GM19023 (cell line): ENCODE results near the gene TOLLIP.
"Not testable (repeated sequence)": the region's sequence is repeated elsewhere in the genome, so short reads cannot be mapped to it uniquely, and the experiment has no call there.

Experiments used
- ATAC-seq: cut with Tn5 transposase; IDR thresholded peaks from one replicate; pipeline ENCODE4 v1.9.1; 2021; ENCODE audit warnings: mild to moderate bottlenecking, moderate library complexity; ENCODE audit not compliant: unreplicated experiment

The TOLLIP gene

DNA sequence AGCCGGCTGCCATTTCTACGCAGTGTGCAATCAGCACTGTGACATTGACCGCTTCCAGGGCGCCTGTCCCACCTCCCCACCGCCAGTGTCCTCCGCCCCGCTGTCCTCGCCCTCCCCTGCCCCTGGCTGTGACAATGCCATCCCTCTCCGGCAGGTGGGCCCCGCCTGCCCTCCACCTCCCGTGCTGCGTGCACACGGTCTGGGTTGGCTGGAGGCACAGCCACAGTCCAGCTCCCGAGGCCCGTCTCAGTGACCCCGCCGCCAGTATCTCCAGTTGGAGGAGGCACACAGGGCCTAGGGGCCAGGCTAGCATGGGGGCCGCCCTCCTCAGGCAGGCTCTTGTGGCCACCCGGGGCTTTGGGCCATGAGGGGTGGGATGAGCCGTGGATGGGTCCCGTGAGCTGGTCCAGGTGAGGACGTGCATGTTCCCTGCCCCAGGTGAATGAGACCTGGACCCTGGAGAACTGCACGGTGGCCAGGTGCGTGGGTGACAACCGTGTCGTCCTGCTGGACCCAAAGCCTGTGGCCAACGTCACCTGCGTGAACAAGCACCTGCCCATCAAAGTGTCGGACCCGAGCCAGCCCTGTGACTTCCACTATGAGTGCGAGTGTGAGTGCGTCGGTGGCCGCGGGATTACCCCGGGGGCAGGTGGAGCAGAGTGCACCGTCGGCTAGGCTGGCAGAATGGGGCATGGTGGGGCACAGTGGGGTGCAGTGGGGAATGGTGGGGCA, 56.9 kb downstream of the TOLLIP start:
- ATAC-seq, result no peak

GRCh38 chr11:1251236-1251770, 58.1 kb downstream of the TOLLIP start:
- no peak for ATAC-seq

DNA sequence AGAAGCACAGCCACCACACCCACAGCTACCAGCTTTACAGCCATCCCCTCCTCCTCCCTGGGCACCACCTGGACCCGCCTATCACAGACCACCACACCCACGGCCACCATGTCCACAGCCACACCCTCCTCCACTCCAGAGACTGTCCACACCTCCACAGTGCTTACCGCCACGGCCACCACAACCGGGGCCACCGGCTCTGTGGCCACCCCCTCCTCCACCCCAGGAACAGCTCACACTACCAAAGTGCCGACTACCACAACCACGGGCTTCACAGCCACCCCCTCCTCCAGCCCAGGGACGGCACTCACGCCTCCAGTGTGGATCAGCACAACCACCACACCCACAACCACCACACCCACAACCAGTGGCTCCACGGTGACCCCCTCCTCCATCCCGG, 59.0 kb downstream of the TOLLIP start:
- not testable (repeated sequence) for ATAC-seq

DNA sequence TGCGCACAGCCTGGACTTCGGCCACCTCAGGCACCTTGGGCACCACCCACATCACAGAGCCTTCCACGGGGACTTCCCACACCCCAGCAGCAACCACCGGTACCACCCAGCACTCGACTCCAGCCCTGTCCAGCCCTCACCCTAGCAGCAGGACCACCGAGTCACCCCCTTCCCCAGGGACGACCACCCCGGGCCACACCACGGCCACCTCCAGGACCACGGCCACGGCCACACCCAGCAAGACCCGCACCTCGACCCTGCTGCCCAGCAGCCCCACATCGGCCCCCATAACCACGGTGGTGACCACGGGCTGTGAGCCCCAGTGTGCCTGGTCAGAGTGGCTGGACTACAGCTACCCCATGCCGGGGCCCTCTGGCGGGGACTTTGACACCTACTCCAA, 60.5 kb downstream of the TOLLIP start:
- ATAC-seq, result not testable (repeated sequence)

DNA sequence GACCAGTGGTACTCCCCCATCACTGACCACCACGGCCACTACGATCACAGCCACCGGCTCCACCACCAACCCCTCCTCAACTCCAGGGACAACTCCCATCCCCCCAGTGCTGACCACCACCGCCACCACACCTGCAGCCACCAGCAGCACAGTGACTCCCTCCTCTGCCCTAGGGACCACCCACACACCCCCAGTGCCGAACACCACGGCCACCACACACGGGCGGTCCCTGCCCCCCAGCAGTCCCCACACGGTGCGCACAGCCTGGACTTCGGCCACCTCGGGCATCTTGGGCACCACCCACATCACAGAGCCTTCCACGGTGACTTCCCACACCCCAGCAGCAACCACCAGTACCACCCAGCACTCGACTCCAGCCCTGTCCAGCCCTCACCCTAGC, 62.4 kb downstream of the TOLLIP start:
- ATAC-seq, result not testable (repeated sequence)

- ATAC-seq, result not testable (repeated sequence)
Observed at GRCh38 chr11:1246301-1246700, 63.1 kb downstream of the TOLLIP start.

GRCh38 chr11:1245717-1246116, 63.7 kb downstream of the TOLLIP start:
- ATAC-seq, result not testable (repeated sequence)

DNA sequence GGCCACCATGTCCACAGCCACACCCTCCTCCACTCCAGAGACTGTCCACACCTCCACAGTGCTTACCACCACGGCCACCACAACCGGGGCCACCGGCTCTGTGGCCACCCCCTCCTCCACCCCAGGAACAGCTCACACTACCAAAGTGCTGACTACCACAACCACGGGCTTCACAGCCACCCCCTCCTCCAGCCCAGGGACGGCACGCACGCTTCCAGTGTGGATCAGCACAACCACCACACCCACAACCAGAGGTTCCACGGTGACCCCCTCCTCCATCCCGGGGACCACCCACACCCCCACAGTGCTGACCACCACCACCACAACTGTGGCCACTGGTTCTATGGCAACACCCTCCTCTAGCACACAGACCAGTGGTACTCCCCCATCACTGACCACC, 64.9 kb downstream of the TOLLIP start:
- not testable (repeated sequence) for ATAC-seq

DNA sequence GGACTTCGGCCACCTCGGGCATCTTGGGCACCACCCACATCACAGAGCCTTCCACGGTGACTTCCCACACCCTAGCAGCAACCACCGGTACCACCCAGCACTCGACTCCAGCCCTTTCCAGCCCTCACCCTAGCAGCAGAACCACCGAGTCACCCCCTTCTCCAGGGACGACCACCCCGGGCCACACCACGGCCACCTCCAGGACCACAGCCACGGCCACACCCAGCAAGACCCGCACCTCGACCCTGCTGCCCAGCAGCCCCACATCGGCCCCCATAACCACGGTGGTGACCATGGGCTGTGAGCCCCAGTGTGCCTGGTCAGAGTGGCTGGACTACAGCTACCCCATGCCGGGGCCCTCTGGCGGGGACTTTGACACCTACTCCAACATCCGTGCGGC, 65.9 kb downstream of the TOLLIP start:
- not testable (repeated sequence) for ATAC-seq

DNA sequence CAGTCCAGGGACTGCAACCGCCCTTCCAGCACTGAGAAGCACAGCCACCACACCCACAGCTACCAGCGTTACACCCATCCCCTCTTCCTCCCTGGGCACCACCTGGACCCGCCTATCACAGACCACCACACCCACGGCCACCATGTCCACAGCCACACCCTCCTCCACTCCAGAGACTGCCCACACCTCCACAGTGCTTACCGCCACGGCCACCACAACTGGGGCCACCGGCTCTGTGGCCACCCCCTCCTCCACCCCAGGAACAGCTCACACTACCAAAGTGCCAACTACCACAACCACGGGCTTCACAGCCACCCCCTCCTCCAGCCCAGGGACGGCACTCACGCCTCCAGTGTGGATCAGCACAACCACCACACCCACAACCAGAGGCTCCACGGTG, 66.7 kb downstream of the TOLLIP start:
- ATAC-seq, result not testable (repeated sequence)

- no peak for ATAC-seq
Observed at GRCh38 chr11:1242289-1242688, 67.1 kb downstream of the TOLLIP start.

GRCh38 chr11:1241706-1242105, 67.7 kb downstream of the TOLLIP start:
- ATAC-seq, result no peak

- no peak for ATAC-seq
Observed at GRCh38 chr11:1240771-1241170, 68.7 kb downstream of the TOLLIP start.

DNA sequence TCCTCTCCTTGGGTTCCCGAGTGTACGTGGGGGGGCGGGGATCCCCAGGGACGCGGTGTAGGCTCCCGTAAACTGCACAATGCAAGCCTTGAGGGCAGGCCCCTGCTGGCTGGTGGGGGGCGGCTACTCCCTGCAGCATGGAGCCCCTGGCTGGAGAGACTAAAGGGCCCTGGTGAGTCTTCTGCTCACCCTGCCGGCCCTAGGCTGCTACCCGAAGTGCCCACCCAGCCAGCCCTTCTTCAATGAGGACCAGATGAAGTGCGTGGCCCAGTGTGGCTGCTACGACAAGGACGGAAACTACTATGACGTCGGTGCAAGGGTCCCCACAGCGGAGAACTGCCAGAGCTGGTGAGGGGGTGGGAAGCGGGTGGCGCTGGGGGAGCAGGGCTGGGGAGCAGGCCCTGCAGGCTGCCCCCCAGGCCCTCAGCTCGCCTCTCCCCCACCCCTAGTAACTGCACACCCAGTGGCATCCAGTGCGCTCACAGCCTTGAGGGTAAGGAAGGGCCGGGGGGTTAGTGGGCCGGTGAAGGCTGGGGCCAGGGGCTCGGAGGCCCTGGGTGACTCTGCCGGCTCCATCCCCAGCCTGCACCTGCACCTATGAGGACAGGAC, 69.7 kb downstream of the TOLLIP start:
- no peak for ATAC-seq

- no peak for ATAC-seq
Observed at GRCh38 chr11:1238767-1239595, 70.5 kb downstream of the TOLLIP start.

- ATAC-seq, result no peak
Observed at GRCh38 chr11:1237851-1238250, 71.6 kb downstream of the TOLLIP start.

DNA sequence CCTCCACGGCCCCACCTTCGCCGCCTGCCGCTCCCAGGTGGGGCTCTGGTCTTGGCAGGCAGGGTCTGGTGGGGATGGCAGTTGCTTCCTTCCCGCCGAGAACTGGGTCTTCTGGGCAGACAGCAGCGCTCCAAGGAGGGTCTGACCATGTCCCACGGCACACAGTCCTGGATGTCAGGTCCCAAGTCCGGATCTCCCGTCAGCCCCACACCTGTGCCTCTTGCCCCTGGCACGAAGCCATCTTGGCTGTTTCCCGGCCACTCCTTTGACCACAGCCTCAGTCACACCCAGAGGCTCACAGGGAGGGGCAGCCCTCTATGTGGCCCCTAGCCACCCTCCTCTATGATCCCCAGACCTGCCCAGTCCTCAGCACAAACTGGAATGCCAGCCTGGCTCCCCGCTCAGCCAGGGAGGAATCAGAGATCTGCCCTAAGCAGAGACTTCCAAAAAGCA, 72.3 kb downstream of the TOLLIP start:
- ATAC-seq, result no peak

- ATAC-seq, result no peak
Observed at GRCh38 chr11:1236316-1237127, 72.9 kb downstream of the TOLLIP start.

DNA sequence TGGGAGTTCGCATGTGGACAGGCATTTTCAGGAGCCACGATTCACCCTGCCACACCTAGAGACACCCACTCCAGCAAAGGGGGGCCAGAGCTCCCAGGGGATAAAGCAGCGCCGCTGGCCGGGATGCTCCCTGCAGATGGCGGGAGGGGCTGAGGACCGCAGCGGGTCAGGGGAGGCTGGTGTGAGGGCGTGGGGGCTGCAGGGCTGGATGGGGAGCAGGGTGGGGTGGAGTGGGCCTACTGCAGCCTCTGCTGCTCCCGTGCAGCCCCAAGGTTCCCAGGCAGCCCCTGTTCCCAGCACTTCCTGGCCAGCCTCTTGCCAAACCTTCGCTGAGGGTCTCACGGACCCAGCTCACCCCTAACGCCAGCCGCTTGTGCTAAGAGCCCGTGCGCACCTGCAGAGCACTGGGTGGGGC, 73.5 kb downstream of the TOLLIP start:
- no peak for ATAC-seq

DNA sequence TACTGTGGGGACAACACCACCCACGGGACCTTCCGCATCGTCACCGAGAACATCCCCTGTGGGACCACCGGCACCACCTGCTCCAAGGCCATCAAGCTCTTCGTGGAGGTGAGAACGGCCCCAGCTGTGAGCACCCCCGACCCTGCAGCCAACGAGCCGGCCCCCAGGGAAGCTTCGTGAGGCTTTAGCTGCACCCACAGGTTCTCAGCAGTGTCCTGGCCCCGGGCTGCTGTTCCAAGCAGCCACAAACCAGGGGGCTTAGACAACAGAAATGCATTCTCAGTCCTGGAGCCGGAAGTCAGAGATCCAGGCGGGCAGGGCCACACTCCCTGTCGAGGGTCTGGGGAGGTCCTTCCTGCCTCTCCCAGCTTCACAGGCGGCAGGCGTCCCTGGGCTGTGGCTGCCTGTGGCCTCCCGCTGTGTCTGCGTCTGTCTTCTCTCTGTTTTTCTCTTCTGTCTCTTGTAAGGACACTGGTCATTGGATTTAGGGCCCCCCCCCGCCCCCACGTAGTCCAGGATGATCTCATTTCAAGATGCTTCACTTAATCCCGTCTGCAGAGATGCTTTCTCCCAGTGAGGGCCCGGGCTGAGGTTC, 74.0 kb downstream of the TOLLIP start:
- no peak for ATAC-seq
